GM19452 (cell line): ENCODE results near the gene RALB.
"Not testable (repeated sequence)": the region's sequence is repeated elsewhere in the genome, so short reads cannot be mapped to it uniquely, and the experiment has no call there.

Source experiments
- ATAC-seq: cut with Tn5 transposase; IDR thresholded peaks from one replicate; pipeline ENCODE4 v1.9.1; 2021; ENCODE audit not compliant: unreplicated experiment

The RALB gene

DNA sequence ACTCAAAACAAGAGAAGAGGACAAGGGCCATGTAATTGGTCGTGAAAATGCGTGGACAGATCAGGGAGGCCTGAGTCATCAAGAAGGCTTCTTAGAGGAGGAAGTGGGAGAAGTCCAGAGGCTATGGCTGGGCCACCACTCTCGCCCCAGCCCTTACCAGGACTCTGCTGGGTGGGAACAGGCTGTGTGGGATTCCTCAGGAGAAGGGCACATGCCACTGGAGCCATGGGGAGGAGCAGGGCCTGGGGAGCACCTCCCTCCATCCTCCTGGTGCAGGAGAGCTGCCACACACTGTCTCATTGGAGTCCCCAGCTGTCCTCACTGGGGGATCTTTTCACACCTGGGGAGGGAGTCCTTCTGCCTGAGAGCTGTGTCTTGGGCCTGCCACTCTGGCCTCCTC is 9.4 kb upstream of the RALB start:
- no peak for ATAC-seq

DNA sequence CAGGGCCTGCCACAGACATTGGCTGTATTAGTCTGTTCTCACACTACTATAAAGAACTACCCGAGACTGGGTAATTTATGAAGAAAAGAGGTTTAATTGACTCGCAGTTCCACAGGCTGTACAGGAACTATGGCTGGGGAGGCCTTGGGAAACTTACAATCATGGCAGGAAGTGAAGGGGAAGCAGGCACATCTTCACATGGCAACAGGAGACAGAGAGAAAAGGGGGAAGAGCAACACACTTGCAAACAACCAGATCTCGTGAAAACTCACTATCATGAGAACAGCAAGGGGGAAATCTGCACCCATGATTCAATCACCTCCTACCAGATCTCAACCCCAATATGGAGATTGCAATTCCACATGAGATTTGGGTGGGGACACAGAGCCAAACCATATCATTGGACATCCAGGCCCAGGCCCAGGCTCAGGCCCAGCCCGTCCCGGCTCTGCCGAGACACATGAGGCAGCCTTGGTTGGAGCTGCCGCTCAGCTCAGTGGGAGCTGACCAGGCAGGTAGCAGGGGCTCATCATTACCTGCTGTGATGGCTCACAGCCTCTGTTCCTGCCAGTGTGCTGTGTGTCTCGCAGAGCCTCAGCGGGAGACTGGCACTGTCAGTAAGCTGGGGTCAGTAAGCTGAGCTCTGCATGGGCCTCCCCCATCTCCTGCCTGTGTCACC is 8.6 kb upstream of the RALB start:
- ATAC-seq, result no peak

DNA sequence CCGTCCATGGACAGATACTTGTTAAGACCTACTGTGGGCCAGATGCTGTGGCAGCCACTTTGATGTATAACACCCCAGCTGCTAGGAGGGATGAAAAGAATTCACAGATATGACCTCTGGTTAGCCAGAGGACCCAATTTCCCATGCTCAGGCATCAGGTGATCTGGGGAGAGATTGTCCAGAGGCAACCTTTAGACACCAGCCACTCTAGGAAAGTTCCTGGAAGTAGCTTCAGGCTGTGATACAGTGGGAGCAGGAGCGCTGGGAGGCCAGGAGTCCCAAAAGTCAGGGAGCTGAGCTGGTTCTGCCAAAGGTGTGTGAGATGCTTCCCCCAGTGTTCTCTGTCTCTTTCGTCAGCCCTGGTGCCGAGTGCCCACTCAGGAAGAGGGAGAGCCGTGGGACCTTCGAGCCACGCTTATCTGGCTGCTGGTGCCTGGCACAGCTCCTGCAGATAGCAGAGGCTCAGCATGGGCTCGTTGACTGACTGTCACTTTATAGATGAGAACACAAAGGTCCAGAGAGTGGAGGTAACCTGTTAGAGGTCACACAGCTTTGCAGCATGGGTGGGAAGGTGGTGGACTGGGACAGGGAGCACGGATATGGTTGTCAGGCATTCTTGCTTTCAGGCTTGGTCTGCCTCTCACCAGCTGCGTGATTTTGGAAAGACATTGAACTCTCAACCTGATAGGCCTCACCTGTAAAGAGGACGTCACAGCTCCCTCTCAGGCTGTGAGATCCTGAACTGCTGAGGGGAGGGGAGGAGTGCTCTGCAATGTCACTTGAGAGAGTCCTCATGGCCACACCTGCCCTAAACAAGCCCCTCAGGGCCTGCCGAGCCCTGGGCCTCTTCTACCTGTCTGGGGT is 7.8 kb upstream of the RALB start:
- no peak for ATAC-seq

- ATAC-seq, result no peak
These were observed 6.9 kb upstream of the RALB start for GRCh38 chr2:120245520-120246332.

DNA sequence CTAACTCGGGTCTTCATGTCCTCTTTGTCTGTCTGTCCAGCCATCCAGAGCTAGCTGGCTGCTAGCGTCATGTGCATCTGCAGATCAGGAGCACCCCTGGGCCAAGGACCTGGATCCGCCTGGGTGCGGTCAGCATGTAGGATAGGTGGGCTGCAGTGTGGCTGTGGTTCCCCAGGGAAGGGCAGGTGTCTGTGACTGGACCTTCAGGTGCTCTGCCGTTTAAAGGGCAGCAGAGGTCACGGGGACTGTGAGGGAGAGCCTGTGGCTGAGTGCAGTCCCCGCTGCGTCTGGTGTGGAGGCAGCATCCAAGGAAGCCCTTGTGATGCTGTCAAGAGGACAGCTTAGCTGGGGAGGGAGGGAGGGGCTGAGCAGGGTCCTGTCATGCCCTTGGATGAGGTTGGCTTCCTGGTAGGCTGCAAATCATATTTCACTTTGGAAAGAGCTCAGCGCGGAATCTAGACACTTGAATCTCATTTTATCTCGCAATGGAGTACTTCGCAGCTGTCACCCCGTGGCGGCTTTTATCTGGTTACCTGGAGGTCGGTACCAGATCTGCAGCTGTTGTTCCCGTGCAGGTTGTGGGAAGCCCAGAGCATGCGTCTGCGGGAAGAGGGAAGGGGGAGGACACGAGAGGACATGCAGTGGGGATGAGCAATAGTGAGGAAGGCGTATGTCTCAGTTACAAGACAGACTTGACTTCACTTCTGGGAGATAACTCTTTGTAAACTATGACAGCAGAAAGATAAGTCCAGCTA is 5.9 kb upstream of the RALB start:
- ATAC-seq, result no peak

GRCh38 chr2:120247851-120248250 is 4.8 kb upstream of the RALB start:
- ATAC-seq, result no peak

DNA sequence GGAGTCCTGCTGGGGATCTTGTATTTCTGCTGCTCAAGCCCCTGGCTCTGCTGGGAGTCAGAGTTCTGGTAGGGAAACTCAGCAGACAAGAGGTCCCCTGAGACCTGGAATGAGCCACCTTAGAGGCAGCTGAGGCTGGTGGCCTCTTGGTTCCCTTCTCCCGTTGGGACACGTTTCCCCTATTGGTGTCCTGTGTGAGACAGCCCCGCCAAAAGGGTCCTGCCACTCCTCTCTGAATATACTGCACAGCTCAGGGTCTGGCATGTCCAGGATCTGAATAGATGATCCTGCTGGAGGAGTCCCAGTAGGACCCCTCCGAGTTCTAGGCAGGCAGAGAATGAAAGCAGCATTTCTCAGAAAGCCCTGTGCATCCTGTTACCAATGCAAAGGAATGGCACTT is 2.0 kb upstream of the RALB start:
- ATAC-seq, result no peak

DNA sequence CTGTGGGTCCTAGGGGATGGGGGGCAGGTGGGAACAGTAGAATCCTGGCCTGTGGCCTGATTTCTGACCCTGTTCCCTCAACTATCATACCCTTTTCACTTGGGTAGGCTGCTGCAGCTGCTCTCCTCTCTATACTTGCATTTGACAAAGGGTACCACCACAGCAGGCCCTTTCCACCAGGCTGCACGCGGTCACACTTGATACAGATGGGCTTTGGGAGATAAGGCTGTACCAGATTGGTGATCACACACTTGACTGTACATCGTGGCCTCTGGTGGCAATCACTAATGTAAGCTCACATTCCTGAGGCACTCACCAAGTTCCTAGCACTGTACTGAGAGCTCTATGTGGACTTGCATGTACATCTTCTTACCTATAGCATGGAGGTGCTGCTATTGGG is 1.6 kb upstream of the RALB start:
- no peak for ATAC-seq

GRCh38 chr2:120251880-120252224 is 800 bp upstream of the RALB start:
- ATAC-seq, result no peak

- ATAC-seq, result peak; percentile 30
These were observed 600 bp downstream of the RALB start for GRCh38 chr2:120253021-120253882.

DNA sequence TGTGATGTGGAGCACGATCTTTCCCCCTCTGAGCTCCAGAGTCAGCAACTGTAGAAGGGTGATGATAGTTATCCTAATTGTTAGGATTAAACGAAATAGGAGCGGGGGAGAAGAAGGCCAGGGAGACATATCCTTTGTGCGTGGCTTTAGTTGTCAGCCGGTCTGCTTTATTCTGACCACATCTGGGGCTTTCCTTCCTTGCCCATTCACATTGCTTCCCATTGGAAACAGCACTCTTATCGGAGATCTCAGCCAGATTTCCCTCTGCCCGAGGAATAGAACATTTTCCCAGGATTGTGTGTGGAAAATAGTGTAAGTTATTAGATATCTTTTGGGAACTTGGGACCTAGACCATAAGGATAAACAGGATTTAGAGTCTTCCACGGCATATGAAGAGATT is 1.5 kb downstream of the RALB start:
- ATAC-seq, result no peak

GRCh38 chr2:120255071-120255470 is 2.4 kb downstream of the RALB start:
- ATAC-seq, result no peak

GRCh38 chr2:120255986-120256650 is 3.5 kb downstream of the RALB start:
- no peak for ATAC-seq

DNA sequence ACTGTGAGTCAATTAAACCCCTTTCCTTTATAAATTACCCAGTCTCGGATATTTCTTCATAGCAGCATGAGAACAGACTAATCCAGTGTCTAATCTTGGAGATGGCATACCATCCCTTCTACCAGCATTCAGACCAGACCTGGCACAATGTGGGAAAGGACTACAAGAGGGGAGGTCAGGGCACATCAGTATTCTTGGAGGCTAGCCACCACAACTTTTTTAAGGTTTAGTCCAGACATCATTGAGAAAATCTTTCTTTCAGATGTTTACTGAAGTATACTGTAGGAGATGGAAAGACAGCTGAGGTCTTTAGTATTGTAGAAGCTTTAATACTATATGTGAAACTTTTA is 4.0 kb downstream of the RALB start:
- ATAC-seq, result no peak

DNA sequence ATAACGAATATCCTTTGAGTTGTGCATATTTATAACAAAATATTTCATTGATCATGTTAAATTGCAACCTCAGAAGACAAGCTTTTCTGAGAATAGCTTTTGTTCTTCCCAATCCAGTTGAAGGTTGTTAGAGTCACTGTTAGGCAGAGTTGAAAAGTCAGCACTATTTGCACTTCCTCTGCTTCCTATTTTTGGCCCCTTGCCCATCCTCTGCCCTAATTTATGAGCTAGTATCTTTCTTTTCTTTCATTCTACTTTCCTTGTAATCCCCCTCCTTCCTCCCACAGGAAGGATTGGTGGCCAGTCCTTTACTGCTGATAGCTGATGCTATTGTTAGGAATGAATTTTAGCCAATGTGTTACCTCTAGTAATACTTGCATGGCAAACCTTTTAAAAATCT is 4.9 kb downstream of the RALB start:
- ATAC-seq, result no peak

DNA sequence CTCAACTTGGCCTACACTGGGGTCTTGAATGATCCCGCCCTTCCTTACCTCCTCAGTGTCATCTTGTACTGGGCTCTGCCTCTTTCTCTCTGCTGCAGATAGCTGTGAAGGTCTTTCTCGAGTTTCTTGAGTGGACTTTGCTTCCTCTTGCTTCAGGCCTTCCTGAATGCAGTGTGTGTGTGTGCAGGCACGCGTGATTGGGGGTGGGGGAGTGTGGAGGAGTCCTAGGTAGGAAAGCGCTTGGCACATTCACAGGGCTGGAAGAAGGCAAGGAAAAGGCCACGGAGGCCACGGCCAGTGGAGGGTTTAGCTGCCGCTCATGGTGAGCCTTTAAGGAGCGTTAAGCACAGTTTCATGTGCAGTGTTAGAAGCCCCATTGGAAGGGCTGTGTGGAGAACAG is 5.5 kb downstream of the RALB start:
- no peak for ATAC-seq

- not testable (repeated sequence) for ATAC-seq
These were observed 7.3 kb downstream of the RALB start for GRCh38 chr2:120259939-120260338.

GRCh38 chr2:120260736-120261135 is 8.1 kb downstream of the RALB start:
- ATAC-seq, result no peak

DNA sequence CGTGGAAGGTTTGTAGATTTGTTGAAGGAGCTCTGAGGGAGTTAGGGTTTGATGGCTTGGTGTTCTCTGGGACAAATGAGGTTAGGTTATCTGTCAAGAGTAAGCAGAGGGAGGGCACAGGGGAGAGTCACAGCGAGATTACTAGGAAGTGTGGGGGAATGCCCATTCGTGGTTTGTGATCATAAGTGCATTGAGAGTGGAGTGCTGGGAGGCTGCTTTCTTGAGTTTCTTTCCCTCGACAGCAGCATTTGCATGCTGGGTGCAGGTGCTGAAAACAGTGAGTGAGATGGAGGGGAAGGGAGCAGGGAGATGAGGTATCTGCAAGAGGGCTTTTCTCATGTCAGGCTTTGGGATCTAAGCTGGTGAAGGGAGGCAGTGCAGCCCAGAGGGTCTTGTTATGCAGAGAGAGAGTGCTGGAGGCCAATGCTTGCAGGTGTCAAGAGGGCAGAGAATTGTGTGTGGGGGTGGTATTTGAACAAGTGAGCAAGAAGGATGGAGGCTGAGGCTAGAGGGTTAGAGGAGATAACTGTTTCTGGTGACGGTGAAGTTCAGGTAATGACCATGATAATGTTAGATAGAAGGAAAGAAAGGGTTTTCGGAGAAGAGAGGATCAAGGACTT is 8.8 kb downstream of the RALB start:
- peak; percentile 79 for ATAC-seq
